Measurements from ENCODE around the gene DACT2.
"Not testable (repeated sequence)": the region's sequence is repeated elsewhere in the genome, so short reads cannot be mapped to it uniquely, and the experiment has no call there.

DNA sequence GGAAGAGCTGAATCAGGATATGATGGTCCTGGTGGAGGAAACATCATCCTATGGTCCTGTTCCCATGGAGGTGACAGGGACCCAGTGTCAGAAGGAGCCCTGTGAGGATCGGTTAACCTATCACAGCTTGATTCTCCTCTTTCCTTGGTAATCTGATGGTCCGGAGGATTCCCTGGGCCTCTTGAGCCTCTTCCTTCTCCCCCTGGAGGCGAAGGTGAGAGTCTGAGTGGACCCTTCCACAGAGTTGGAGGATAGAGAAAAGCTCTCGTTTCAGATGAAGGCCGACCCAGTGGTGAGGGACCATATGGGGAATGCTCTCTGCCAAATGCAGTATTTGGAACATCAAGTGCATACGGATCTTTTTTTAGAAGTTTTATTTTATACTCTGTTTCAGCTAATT lies 32.1 kb downstream of the DACT2 start:
- not testable (repeated sequence) for TF ChIP-seq ARNT (IDR thresholded peaks at IDR 0.05); MAFK (IDR thresholded peaks at IDR 0.05; ENCODE audit: low read length)
- TF ChIP-seq, protein P1, sequence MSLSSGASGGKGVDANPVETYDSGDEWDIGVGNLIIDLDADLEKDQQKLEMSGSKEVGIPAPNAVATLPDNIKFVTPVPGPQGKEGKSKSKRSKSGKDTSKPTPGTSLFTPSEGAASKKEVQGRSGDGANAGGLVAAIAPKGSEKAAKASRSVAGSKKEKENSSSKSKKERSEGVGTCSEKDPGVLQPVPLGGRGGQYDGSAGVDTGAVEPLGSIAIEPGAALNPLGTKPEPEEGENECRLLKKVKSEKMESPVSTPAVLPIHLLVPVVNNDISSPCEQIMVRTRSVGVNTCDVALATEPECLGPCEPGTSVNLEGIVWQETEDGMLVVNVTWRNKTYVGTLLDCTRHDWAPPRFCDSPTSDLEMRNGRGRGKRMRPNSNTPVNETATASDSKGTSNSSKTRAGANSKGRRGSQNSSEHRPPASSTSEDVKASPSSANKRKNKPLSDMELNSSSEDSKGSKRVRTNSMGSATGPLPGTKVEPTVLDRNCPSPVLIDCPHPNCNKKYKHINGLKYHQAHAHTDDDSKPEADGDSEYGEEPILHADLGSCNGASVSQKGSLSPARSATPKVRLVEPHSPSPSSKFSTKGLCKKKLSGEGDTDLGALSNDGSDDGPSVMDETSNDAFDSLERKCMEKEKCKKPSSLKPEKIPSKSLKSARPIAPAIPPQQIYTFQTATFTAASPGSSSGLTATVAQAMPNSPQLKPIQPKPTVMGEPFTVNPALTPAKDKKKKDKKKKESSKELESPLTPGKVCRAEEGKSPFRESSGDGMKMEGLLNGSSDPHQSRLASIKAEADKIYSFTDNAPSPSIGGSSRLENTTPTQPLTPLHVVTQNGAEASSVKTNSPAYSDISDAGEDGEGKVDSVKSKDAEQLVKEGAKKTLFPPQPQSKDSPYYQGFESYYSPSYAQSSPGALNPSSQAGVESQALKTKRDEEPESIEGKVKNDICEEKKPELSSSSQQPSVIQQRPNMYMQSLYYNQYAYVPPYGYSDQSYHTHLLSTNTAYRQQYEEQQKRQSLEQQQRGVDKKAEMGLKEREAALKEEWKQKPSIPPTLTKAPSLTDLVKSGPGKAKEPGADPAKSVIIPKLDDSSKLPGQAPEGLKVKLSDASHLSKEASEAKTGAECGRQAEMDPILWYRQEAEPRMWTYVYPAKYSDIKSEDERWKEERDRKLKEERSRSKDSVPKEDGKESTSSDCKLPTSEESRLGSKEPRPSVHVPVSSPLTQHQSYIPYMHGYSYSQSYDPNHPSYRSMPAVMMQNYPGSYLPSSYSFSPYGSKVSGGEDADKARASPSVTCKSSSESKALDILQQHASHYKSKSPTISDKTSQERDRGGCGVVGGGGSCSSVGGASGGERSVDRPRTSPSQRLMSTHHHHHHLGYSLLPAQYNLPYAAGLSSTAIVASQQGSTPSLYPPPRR (CRISPR knock-in tag; IDR thresholded peaks at IDR 0.05; ENCODE audit: borderline replicate concordance), result not testable (repeated sequence)
- TF ChIP-seq, protein P2, sequence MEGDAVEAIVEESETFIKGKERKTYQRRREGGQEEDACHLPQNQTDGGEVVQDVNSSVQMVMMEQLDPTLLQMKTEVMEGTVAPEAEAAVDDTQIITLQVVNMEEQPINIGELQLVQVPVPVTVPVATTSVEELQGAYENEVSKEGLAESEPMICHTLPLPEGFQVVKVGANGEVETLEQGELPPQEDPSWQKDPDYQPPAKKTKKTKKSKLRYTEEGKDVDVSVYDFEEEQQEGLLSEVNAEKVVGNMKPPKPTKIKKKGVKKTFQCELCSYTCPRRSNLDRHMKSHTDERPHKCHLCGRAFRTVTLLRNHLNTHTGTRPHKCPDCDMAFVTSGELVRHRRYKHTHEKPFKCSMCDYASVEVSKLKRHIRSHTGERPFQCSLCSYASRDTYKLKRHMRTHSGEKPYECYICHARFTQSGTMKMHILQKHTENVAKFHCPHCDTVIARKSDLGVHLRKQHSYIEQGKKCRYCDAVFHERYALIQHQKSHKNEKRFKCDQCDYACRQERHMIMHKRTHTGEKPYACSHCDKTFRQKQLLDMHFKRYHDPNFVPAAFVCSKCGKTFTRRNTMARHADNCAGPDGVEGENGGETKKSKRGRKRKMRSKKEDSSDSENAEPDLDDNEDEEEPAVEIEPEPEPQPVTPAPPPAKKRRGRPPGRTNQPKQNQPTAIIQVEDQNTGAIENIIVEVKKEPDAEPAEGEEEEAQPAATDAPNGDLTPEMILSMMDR (IDR thresholded peaks at IDR 0.05 in 2 of 3, conservative IDR thresholded peaks at IDR 0.05 in 1 of 3; ENCODE audit: insufficient read depth in 2 of 3, low read depth in 1 of 3, low read length in 3 of 3), result not testable (repeated sequence)
